Stimulated activated CD8-positive, alpha-beta memory T cell treated with anti-CD3 and anti-CD28 coated beads, Interleukin-7, amount 100 ng/mL, for 4 hours (primary cell): ENCODE results near the gene FKBP2.
"Not testable (repeated sequence)": the region's sequence is repeated elsewhere in the genome, so short reads cannot be mapped to it uniquely, and the experiment has no call there.

Source experiments
- DNase-seq, 2 donors: peaks; one replicate each; pipeline ENCODE4 v3.0.0-alpha.2; 2020; ENCODE audit warnings: low read depth in 2 of 2

FKBP2 gene

DNA sequence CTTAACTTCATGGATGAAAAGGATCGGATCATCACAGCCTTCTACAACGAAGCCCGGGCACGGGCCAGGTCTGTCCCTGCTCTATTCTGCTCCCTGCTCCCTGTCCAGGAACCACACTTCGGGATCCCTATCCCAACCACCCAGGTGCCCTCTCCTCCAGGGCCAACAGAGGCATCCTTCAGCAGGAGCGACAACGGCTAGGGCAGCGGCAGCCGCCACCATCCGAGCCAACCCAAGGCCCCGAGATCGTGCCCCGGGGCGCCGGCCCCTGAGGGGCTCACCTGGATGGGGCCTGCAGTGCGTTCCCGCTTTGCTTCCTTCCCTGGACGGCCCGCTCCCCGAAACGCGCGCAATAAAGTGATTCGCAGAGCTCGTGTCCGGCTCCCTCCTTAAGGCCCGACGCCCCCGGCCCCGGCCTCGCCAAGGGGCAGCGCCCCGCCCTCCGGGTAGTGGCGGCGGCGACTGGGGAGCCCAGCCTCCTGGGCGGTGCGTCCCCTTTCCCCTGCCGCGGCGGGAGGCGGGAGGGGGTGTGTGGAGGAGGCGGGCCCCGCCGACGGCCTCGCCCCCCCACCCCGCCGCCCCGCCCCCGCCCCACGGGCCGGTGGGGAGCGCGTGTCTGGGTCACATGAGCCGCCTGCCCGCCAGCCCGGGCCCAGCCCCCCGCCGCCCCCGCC lies 6.8 kb upstream of the FKBP2 start, which contains the start of gene VEGFB:
Gene VEGFB (plus strand): TSS at position 672 of the 674 bp plus-strand sequence. CDS start 250 bp downstream, outside the sequence.
- peak in 1 of 2 donors; percentile 75 for DNase-seq

- peak in 1 of 2 donors; percentile 49 for DNase-seq
These were observed 6.1 kb upstream of the FKBP2 start for GRCh38 chr11:64234647-64235379.

DNA sequence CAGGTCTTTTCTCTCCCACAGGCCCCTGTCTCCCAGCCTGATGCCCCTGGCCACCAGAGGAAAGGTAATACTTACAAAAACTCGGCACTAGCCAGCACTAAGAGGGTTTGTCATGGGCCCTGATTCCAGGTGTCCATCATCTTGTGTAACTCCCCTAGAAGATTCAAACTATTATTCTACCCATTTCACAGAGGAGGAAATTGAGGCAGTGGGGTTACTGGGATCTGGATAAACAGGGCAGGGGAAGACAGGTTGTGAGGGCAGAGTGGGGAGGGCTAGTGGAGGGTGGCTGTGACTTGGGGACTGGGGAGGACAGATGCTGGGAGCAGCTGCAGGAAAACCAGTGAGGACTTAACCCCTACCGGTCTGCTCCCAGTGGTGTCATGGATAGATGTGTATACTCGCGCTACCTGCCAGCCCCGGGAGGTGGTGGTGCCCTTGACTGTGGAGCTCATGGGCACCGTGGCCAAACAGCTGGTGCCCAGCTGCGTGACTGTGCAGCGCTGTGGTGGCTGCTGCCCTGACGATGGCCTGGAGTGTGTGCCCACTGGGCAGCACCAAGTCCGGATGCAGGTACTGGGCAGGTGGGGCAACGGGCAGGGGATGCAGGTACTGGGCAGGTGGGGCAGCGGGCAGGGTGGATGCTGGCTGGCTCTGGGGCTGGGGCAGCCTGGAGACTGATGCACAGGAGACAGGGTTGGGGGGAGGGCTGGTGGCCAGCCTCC lies 5.3 kb upstream of the FKBP2 start:
- DNase-seq: no peak

GRCh38 chr11:64237484-64237951 lies 3.4 kb upstream of the FKBP2 start:
- DNase-seq: no peak

DNA sequence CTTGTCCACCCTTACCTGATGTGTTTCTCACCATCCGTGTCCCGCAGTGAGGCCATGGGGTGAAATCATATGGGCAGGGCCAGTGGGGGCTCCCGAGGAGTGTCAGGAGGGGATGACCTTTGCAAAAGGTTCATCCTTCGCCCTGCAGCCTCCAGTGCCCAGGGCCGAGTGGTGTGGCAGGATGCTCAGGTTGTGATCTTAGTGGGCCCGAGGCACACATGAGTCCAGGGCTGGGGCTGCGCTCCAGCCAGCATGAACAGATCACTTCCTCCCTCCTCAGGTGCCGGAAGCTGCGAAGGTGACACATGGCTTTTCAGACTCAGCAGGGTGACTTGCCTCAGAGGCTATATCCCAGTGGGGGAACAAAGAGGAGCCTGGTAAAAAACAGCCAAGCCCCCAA lies 2.8 kb upstream of the FKBP2 start:
- DNase-seq: no peak

DNA sequence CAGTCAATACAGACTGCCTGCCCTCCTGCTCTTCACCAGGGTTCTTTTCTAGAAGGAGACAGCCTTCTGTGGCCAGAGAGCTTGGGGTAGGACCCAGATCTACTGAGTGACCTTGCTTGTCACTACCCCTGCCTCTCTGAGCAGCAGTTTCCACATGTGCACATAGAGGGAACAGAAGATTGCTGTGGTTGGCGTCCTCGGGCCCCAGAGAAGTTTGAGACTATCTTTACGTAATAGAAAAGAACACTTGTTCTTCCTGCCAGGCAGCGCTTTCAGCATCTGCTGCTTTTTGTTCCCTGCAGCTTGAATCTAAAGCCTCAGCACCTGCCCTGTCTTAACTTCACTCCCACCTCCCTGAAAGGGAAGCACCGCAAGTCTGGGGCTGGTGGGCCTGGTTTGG lies 1.9 kb upstream of the FKBP2 start:
- DNase-seq: no peak

GRCh38 chr11:64239662-64240434 lies 1.0 kb upstream of the FKBP2 start:
- no peak for DNase-seq

DNA sequence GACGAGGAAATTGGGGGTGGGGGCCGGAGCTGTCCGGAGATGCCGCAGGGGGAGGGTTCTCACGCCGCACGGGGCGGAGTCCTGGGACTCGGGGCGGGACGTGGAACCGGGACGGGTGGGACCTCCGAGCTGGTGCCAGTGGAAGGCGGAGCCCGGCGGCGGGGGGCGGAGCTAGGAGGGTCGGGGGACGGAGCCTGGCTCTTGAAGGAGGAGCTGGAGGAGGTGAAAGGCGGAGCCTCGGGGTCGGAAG lies 271 bp downstream of the FKBP2 start:
- DNase-seq: no peak

DNA sequence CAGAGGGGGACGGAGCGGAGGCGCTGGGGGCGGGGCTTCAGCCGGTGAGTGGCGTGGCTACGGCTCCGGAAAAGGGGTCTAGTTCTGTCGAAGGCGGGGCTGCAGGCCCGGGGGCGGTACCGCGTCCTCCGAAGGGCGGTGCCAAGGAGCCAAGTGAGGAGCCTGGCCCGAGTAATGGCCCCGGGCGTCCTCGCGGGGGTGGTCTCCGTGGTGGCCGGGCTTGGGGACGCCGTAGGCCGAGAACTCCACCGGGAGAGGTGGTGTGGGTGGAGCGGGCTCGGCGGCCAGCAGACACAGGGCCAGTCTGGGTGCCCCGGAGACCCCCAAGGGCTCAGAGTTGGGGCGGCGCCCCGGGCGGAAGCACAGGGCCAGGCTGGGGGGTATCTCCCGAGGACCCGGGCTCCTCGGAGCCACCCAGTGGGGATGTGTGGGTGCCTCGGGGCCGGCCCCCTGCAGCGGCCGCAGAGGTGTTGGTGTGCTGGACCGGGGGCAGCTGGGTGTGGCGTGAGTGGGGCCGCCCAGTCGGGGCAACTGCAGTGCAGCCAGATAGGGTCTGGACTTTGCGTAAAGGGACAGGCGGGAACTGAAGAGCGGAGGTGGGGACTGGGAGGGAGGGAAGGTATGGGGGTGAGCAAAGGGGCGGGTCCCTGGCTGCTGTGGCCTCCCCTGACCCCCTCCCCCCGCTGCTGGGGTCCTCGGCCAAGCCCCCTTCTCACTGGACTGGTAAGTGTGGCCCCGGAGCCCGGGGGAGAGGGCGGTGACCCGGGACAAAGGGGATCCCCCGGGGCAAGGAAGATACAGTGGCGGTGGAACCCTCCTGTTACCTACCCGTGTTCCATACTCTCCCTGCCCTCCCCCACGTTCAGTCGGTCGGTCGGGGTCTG lies 838 bp downstream of the FKBP2 start:
- DNase-seq: peak; percentile 99 to 100

DNA sequence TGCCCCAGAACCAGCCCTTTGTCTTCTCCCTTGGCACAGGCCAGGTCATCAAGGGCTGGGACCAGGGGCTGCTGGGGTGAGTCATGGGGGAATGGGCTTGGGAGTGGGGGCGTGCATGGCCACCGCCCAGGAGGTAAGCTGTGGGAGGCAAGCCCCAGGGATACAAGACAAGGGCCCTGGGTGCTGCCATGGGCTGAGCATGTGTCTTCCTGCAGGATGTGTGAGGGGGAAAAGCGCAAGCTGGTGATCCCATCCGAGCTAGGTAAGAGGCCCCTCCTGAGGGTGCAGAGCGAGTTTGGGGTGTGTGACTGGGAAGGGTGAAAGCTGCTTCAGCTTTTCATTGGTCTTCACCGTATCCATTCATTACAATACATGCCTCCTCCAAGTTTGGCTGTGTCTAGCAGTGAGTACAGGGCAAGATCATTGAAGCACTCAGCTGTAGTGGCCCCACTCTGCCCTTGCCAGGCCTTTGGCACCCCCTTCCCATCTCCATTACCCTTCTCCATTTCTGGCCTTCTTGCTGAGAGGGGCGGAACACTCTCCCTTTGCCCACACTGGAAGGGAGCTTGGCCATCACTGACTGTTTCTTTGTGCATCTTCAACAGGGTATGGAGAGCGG lies 2.5 kb downstream of the FKBP2 start:
- DNase-seq: no peak

DNA sequence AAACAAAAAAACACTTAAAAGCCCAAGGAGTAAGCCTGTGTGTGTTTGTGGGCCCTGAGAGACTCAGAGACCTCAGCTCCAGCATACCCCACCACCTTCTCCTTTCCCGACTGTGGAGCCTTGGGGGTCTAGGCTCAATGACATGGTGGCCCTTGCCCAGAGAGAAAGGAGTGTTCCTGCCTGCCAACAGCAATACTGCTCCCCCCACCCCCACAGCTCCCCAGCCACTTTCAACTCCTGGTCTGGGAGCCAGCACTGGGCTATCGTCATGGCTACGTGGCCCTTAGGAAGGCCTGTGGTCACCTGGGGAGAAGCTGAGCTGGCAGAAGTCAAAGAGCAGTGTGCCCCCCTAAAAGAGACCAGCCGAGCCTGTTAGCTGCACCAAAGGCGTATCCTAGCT lies 3.2 kb downstream of the FKBP2 start:
- DNase-seq: no peak

DNA sequence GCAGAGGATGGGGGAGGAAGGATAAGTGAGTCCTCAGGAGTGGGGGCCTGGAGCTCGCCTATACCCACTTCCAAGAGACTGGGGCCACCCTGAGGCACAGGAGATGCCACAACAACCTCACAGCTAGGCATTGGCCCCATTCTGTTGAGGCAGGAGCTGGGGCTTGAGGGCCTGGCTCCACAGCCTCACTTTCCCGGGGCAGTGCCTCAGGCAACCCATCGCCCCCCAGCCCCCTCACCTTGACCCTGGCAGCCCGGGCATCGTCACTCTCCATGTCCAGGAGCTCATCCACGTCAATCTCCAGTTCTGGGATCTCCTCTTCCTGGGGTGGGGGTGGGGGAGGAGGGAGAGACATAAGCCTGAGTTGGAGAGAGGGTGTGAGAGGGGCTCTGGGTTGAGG lies 4.1 kb downstream of the FKBP2 start:
- DNase-seq: no peak

DNA sequence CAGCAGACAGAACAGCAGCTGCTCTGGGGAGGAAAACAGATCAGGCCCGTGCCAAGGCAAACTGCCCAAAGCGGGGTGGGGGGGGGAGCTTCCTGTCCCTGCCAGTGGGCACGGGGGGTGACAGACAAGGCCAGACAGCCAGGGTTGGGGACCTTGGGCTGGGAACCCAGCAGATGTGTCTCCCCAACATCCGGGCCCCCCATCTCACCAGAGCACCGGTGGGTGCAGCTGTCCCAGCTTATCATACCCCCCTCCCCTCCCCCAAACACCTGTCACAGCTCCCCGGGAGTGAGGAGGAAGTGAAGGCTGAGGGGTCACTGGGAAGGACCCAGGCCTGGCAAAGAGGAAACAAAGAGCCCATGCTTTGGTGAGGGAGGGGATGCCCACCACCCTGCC lies 4.5 kb downstream of the FKBP2 start:
- DNase-seq: peak in 1 of 2 donors; percentile 46

- peak; percentile 79 to 84 for DNase-seq
These were observed 5.1 kb downstream of the FKBP2 start for GRCh38 chr11:64245797-64246620.

DNA sequence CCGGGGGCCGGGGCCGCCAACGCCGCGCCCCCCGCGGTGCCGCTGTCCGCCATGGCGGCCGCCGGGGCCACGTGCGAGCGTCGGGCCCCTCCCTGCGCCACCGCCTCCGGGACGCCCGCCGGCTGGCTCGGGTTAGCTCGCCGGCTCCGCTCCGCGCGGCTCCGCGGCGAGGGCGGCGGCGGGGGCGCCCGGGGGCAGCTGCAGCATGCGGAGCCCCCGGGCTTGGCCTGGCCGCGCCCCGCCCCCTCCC lies 5.7 kb downstream of the FKBP2 start:
- not testable (repeated sequence) for DNase-seq

DNA sequence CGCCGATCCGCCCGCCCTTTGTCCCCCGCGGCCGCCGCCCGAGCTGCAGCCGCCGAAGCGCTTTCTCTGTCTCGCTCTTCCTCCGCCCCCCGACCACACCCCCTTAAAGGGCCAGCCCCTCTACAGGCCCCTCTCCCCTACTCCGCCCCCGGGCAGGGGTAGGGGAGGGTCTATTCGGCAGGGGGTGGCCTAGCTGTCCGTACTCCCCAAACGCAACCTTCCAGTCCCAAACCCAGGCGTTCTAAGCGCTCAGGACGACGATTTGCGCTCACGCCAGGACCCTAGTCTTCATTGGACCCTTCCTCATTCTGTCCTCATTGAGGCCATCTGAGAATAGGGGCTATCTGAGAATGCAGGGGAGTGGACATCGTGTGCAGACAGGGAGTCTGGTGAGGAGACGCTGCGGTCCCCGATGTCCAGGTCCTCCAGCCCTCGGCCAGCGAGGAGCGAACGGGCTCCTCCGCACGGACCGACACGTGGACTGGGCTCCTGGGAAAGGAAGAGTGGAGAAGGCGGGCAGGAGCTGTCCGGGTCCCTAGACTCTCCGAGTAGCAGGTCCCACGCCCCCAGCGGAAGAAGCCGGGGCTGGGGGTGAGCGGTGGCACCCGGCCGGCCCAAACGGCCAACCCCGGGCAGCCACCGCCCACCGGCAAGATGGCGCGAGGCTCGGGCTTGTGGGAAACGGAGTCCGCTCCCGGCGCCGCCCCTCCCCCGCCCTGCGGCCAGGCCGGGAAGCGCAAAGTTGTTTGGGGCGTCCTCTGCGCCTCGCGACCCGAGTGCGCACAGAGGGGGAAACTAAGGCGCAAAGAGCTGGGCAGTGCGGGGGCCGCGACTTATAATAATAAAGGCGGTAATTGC lies 6.2 kb downstream of the FKBP2 start, which contains the start of gene PPP1R14B:
Gene PPP1R14B (minus strand): TSS at position 73 of the 858 bp plus-strand sequence. CDS start 270 bp downstream, outside the sequence.
- peak; percentile 63 to 79 for DNase-seq

- DNase-seq: no peak
These were observed 7.0 kb downstream of the FKBP2 start for GRCh38 chr11:64247729-64248531.

- DNase-seq: no peak
These were observed 7.7 kb downstream of the FKBP2 start for GRCh38 chr11:64248578-64248977.
